ENCODE measurements around the gene C22orf23. TPM values are rescaled to one million over a fixed set of nuclear protein-coding genes. Genes with fewer than 3 reads are reported as not detected.

The C22orf23 gene
- total RNA-seq: 0.09 and 0.32 TPM in 2 replicates

DNA sequence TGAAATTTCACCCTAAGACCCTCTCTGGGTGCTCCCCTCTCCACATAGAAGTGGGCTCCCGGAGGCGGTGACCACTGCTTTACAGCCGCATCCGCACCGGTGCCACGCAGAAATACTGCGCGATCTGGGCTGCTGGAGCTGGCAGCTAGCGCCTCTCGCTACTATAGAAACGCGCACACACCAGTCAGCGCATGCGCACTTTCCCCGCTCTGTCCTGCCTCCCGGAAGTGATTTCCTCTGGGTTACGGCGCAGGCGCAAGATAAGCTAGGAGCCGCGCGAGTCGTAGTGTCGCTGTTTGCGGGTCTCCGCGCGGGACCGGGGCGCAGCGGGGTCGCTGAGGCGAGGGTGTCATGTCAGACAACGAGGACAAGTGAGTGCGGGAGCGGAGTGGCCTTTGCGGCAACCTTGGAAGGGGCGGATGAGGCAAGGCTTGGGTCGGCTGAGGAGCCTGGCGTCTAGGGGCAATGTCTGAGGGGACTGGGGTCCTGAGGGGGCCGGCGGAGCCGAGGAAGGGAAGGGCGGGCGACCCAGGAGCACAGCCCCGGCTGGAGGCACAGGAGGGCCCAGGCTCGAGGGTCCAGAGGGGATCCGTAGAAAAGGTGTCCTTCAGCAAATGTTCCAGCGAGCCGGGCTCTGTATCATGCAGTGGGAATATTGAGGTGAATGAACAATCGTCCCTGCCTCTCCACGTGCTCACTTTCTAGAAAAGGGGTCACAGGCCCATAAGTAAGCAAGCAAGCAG lies at the start of gene C22orf23, which contains the start of gene POLR2F:
TSS of gene C22orf23 (minus strand) at position 165 of the 743 bp plus-strand sequence. CDS start 452 bp downstream, outside the sequence.
TSS of gene POLR2F (plus strand) at position 263 of the 743 bp plus-strand sequence. CDS start at position 352, 89 bp downstream.

DNA sequence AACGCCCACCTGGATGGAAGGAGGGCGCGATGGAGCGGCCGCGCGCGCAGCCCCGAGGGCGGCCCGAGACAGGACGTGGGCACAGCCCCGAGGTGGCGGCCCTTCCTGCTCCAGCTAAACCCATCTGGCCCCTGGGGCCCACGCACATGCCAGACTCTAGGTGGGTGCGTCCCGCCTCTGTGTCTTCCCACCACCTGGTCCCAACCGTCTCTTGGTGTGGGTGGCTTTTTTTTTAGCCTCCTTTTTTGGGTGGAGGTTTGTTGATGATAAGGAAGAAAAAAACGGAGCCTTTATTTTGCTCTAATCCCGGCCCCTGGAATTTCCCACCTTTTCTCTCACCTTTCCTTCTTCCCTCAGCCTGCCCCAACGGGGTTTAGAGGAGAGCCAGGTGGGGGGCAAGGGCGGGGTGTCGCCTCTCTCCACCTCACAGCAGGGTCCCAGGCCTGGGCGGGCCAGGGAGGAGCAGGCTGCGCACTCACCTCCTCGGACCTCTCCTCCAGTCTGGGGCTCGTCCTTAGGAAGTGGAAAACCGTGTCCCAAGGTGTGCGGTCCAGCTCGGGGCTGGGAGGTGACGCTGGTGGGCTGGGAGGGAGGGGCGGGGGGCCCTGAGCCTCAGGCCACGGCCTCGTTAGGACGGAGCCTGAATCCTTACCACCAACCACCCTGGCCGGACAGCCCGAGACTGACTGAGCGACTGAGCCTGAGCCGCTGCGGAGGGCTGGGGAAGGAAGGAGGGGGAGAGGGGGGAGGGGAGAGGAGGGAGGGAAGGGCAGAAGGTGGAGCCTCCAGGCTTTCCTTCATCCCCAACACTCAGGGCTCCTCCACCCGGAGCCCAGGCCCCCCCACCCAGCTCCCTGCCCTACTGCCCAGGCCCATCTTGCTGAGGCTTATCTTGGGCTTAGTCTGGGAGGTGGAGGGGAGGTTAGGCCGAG lies 30.7 kb upstream of the C22orf23 start, which contains the start of gene SOX10:
TSS of gene SOX10 (minus strand) at position 696 of the 932 bp plus-strand sequence. CDS start 771 bp downstream, outside the sequence.

DNA sequence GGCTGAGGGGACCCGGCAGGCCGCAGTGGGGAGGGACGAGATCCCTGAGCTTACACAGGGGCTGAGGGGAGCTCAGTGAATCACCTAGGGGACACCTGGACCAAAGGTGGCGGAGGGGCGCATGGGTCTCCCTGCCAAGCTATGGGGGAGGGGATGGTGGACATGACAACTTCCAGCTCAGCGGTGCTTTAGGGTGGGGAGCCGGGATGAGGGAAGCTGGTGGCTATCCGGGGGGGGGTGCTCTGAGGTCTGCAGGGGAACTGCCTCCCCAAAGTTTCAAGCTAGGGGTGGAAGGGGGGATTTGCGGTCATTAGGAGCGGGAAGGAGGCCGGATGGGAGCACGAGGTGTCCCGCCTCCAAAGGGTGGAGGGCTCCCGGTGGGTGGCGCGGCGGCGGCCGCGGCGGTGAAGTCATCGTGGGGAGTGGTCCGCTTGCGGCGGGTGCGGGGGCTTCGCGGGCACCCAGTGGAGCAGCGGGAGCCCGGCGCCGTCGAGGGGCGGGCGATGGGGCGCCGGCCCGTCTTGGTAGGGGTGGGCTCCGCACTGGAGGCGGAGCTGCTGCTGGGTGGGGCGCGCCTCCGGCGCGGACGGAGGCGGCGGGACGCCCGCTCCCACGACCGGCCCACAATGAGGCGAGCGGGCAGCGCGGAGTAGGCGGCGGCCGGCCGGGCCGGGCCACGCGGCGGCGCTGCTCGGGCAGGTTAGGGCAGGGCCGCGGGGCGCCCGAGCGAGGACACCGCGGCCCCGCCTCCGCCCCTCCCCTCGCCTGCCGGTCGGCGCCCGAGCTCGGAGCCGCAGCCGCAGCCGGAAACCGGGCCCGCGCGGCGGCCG lies 47.7 kb downstream of the C22orf23 start, which contains the start of gene MICALL1:
TSS of gene MICALL1 (plus strand) at position 764 of the 830 bp plus-strand sequence. CDS start 126 bp downstream, outside the sequence.

Other genes starting within 250 kb of the C22orf23 start
- gene GCAT, start 145.7 kb downstream of the C22orf23 start, total RNA-seq: 15.0 and 24.3 TPM in 2 replicates
- gene GALR3, start 130.2 kb downstream of the C22orf23 start, total RNA-seq: not detected in 2 replicates
- 11.8 and 12.0 TPM in 2 replicates for gene ANKRD54, start 109.3 kb downstream of the C22orf23 start, total RNA-seq
- gene EIF3L, start 104.2 kb downstream of the C22orf23 start, total RNA-seq: 256 and 364 TPM in 2 replicates
- 8.4 and 10.2 TPM in 2 replicates for gene MICALL1, start 47.3 kb downstream of the C22orf23 start, total RNA-seq
- 64.2 and 72.6 TPM in 2 replicates for gene POLR2F, start 98 bp upstream of the C22orf23 start, total RNA-seq
- gene SOX10, start 31.0 kb upstream of the C22orf23 start, total RNA-seq: not detected in 2 replicates
- 9.6 and 13.4 TPM in 2 replicates for gene PICK1, start 103.8 kb upstream of the C22orf23 start, total RNA-seq
- gene SLC16A8, start 130.6 kb upstream of the C22orf23 start, total RNA-seq: 0.32 and 0.60 TPM in 2 replicates
- 0.69 and 1.1 TPM in 2 replicates for gene BAIAP2L2, start 157.1 kb upstream of the C22orf23 start, total RNA-seq
- gene PLA2G6, start 228.2 kb upstream of the C22orf23 start, total RNA-seq: 17.8 and 37.4 TPM in 2 replicates
- gene MAFF, start 248.4 kb upstream of the C22orf23 start, total RNA-seq: 9.5 and 15.0 TPM in 2 replicates

Measured in bronchial smooth muscle cell (primary cell).